Stimulated activated CD8-positive, alpha-beta memory T cell treated with anti-CD3 and anti-CD28 coated beads, Interleukin-2, amount 100 ng/mL, for 48 hours (primary cell): Measurements from ENCODE around the gene SH3PXD2B.

Source experiments
- DNase-seq, 2 donors: peaks; one replicate each; pipeline ENCODE4 v3.0.0-alpha.2; 2020; ENCODE audit warnings: low read depth in 2 of 2

The SH3PXD2B gene

GRCh38 chr5:172453206-172453985 lies 929 bp downstream of the SH3PXD2B start:
- no peak for DNase-seq

DNA sequence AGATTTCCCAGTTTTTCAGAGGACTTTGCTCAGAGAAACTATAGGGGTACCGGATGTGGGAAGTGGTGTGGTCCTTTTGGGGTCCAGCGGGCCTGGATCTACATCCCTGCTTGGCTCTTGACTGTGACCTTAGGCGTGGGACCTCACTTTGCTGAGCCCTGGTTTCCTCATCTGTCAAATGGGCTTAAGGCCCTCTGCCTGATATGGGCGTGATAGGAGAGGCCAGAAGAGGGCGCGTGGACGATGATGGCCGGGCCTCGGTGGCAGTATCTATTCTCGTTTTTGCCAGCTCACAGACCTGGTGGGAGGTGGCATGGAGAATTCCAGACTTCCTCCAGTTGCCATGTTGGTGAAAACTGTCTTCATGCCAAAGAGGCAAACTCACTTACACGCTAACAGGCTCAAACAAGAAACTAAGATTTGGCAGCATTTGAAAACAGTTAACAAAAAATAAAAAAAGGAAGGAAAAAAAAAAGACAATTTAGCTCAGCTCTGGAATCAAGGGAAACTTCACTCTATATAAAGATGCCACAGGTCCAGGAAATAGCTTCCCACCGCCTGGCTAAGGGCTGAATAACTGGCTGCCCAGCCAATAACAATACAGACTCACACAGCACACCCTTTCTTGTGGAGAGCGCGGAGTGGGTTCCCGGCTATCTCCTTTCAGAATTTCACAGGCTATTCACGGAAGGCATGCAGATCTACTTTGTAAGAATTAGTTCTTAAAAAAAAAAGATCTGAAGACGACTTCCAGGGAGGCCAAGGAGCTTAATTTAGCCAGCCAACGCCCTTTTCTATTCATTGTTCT lies 1.7 kb downstream of the SH3PXD2B start:
- no peak for DNase-seq

- DNase-seq = no peak
Measured at GRCh38 chr5:172451771-172452197, 2.5 kb downstream of the SH3PXD2B start.

DNA sequence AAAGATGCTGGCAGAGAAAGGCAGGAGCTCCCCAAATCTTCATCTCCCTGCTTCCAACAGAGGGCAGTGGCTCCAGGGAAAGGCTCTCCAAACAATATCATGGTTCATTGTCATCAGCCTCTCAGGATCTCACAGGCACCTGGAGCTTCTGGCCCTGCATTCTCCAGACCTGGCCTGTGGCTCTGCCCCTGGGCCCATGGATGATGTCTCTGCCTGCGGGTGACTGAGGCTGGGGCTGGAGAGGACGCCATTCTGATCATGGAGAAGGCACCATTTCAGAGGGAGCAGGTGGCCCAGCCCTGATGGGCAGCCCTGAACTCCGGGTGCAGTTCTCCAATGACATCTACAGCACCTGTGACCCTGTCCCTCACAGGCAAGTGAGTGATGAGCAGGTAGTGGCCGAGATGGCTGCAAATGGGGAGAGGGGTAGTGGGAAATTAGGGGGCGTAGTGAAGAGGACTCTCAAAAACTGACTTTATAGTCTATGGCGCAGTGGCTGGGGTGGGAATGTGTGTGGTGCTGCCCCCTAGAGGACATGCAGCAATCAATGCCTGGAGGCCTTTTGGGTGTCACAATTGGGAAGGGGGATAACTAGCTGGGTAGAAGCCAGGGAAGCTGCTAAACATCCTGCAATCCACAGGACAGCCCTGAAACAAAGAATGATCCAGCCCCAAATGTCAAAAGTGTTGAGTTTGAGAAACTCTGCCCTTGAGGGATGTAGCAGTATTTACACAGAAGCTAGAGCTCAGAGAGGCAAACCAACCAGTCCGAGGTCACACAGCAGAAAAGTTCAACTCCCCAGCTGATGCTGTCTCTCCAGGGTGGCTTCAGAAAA lies 3.2 kb downstream of the SH3PXD2B start:
- DNase-seq = peak; percentile 17 to 37

GRCh38 chr5:172450453-172450852 lies 3.9 kb downstream of the SH3PXD2B start:
- no peak for DNase-seq

DNA sequence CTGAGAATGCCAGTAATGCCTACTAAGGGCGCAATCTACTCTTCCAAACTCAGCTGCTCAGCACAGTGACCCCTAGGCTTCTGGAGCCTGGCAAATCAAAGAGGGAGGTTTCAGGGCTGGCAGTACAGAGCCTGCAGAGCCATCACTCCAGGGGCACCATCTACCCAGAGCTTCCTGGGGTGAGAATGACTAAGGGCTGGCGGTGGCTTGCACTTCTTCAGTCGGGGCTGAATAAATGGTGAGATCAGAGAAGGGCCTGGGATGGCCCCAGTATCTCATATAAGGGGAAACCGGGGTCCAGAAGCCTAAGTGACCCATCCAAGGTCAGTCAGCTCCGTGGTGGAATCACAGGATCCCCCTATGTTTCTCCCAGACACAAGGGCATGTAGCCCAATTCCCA lies 5.3 kb downstream of the SH3PXD2B start:
- DNase-seq = no peak

- no peak for DNase-seq
Measured at GRCh38 chr5:172447646-172448365, 6.5 kb downstream of the SH3PXD2B start.

GRCh38 chr5:172446336-172447051 lies 7.8 kb downstream of the SH3PXD2B start:
- no peak for DNase-seq

- DNase-seq = no peak
Measured at GRCh38 chr5:172445866-172446265, 8.5 kb downstream of the SH3PXD2B start.

DNA sequence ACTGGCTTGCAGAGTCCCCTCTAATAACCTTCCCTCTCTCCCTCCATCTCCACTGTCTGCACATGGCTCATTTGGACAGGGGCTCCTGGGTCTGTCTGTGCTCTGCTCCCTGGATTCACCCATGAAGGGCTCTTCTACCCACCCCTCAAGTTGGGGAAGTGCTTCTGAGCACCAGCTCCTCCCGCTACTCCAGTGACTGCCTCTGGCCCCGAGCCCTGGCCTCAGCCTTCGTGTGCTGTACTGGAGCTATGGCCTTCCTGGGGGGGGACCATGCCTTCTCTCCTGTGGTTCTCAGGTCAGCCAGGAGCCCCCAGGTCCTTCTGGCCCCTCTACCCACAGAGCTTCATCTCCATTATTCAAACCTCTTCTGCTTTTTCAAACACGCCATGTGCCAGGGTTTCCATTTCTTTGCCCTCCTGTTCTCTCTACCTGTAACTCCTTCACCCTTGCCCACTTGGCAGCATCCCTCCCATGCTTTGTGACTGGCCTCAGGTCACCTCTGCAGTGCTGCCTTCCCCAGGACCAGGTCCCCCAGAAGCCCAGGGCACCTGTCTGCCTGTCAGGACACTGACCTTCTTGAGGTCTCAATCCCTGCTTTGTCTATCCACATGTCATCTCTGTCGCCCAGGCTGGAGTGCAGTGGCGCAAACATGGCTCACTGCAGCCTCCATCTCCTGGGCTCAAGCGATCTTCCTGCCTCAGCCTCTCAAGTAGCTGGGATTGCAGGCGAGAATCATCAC lies 9.5 kb downstream of the SH3PXD2B start:
- DNase-seq = no peak

- DNase-seq = no peak
Measured at GRCh38 chr5:172444110-172444510, 10.2 kb downstream of the SH3PXD2B start.

DNA sequence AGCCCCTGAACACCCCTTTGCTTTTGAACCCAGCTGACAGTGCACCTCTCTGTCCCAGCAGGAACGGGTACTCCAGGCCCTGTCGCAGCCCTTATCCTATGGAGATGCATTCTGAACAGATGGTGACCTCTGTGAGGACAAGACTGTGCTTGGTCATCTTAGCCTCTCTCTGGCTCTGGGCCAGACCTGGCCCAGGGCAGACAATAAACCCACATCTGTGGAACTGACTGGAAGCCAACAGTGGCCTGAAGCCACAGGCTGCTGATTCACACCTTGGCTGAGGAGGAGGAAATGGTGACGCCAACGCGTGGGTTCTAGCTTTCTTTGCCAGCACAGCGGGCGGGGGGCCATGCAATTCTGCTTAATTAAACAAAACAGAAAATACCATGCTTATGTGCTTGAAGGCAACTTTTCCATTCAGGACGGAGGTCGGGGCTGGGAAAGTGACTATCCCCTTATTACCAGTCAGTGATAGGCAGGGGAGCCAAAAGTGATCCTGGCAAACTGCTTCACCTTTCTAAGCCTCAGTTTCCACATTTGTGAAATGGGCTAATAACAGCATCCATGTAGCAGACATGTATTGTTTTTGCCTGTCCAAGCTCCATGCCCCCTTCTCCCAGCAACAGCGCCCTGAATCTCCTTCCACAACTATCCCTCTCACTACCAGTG lies 10.8 kb downstream of the SH3PXD2B start:
- peak; percentile 61 to 65 for DNase-seq

DNA sequence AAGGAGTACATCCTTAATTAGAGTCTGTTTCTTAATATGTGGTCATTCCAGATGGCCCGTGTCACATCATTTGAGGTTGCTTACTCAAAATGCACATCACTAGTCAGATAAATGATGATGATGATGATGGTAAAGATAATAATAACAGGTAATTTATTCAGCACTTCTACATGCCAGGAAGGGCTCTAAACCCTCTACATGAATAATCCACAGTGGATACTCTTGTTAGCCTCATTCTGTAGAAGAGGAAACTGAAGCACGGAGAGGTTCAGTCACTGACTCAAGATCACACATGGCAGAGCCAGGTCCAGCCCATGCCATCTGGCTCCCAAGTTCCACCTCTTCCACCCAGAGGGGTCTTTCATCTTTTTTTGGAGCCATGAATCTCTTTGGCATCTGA lies 11.7 kb downstream of the SH3PXD2B start:
- no peak for DNase-seq

- no peak for DNase-seq
Measured at GRCh38 chr5:172441262-172441751, 13.0 kb downstream of the SH3PXD2B start.

GRCh38 chr5:172440486-172440885 lies 13.8 kb downstream of the SH3PXD2B start:
- DNase-seq = no peak

DNA sequence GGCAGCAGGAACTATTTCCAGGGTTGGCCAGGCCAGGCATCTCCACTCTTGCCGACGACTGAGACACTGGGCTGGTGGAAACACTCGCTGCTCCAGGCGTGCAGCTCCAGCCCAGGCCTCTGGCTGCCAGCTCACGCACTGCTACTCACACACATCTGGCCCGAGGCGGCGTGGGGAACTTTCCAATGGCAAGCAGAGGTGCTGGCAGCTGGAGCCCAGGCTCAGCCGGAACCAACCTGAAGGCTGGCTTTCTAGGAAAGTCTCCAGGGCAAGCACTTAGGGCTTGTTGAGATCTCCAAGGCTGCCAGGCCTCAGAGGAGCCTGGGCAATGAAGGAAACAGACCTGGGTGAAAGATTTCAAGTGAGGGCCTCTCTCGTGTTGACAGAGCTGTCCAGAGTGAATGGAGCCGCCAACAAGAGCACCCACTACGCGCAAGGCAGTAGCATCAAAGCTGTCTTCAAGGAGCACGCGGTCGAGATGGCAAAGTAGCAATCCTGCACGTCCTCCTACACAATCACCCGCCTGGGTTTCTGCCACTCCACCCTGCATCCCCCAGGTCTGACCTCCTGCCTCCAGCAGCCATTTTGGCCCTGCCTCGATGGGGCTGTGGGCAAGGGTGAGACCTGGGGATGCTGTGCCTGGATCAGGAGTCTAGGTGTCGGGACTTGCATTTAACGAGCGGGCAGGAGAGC lies 14.4 kb downstream of the SH3PXD2B start:
- no peak for DNase-seq

- DNase-seq = no peak
Measured at GRCh38 chr5:172438319-172438668, 16.0 kb downstream of the SH3PXD2B start.

GRCh38 chr5:172437445-172438318 lies 16.6 kb downstream of the SH3PXD2B start:
- no peak for DNase-seq
